GOT3 (cell line): Measurements from ENCODE around the gene PTGES3.
"Not testable (repeated sequence)": the region's sequence is repeated elsewhere in the genome, so short reads cannot be mapped to it uniquely, and the experiment has no call there.

Experiments used
- DNase-seq: peaks from one replicate; lab custom pipeline; 2025; ENCODE audit warnings: mixed read lengths; lab: John Stamatoyannopoulos, UW

PTGES3 gene

DNA sequence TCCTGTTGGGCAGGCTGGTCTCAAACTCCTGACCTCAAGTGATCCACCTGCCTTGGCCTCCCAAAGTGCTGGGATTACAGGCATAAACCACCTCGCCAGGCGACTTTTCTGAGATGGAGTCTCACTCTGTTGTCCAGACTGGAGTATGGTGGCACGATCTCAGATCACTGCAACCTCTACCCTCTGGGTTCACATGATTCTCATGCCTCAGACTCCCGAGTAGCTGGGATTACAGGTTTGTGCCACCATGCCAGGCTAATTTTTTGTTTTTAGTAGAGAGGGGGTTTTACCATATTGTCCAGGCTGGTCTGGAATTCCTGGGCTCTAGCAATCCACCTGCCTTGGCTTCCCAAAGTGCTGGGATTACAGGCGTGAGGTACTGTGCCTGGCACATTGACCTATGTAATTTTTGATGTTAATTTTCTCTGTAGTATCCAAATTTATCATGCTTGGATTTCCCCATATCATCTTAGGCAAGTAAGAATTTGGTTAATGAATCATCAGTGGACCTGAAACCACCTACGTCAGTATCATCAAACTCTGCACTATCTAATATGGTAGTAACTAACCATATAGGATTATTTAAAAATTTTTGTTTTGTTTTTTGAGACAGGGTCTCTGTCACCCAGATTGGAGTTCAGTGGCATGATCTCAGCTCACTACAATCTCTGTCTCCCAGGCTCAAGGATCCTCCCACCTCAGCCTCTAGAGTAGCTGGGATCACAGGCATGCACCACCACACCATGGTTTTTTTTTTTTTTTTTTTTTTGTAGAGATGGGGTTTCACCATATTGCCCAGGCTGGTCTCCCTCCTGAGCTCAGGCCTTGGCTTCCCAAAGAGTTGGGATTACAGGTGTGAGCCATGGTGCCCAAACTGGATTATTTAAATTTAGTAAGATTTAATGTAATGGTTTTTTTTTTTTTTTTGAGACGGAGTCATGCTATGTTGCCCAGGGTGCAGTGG is 30.4 kb downstream of the PTGES3 start:
- no peak for DNase-seq

GRCh38 chr12:56653781-56654180 is 34.3 kb downstream of the PTGES3 start:
- not testable (repeated sequence) for DNase-seq

DNA sequence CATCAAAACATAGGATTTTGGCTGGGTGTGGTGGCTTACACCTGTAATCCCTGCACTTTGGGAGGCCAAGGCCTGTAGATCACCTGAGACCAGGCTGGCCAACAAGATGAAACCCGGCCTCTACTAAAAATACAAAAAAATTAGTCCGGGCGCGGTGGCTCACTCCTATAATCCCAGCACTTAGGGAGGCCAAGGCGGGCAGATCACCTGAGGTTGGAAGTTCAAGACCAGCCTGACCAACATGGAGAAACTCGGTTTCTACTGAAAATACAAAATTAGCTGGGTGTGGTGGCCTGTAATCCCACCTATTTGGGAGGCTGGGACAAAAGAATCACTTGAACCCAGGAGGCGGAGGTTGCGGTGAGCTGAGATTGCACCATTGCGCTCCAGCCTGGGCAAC is 40.1 kb downstream of the PTGES3 start:
- not testable (repeated sequence) for DNase-seq

- peak; percentile 67 for DNase-seq
Observed at GRCh38 chr12:56645717-56646446, 42.2 kb downstream of the PTGES3 start, which contains the start of gene ATP5F1B. Gene ATP5F1B (minus strand): TSS chr12:56645984. CDS start chr12:56645963, 21 bp downstream.

DNA sequence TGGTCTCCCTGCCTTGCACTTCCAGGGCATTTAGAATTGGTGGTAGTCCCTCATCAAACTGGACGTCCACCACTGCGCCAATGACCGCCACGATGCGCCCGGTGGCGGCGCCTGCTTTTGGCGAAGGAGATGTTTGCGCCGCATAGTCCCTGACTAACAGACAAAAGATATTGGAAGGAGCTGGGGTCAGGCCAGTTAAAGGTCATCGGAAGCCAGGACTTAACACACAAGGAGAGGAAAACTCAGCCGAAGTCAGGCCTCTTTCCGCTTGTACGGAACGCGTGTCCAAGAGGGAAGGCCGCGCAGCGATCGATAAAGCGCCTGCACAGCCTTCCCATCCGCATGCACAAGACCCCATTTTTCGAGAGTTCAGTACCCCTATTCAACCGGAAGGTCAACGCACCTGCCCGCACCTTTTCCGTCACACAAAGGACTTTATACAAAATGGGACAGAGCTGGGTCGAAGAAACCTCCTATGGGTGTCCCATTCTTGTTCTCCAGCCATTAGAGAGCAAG is 42.8 kb downstream of the PTGES3 start:
- no peak for DNase-seq

- no peak for DNase-seq
Observed at GRCh38 chr12:56644654-56645053, 43.4 kb downstream of the PTGES3 start.

GRCh38 chr12:56641219-56641618 is 46.9 kb downstream of the PTGES3 start:
- no peak for DNase-seq

DNA sequence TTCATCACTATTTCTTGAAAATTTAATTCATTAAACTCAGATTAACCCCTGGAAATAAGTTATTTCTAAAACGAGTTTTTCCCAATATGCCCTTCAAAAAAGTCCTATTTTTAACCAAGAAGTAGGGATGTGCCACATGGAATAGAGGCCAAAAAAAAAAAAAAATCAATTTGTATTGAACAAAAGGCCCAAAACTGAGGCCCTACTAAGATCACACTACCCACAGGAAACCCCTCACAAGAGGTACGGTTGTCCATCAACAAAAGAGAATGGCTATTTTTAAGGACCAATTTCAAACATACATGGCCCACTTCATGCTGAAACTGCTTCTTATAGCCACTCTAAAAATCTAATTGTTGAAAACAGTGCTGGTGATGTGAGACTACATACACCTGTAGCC is 50.5 kb downstream of the PTGES3 start:
- no peak for DNase-seq

DNA sequence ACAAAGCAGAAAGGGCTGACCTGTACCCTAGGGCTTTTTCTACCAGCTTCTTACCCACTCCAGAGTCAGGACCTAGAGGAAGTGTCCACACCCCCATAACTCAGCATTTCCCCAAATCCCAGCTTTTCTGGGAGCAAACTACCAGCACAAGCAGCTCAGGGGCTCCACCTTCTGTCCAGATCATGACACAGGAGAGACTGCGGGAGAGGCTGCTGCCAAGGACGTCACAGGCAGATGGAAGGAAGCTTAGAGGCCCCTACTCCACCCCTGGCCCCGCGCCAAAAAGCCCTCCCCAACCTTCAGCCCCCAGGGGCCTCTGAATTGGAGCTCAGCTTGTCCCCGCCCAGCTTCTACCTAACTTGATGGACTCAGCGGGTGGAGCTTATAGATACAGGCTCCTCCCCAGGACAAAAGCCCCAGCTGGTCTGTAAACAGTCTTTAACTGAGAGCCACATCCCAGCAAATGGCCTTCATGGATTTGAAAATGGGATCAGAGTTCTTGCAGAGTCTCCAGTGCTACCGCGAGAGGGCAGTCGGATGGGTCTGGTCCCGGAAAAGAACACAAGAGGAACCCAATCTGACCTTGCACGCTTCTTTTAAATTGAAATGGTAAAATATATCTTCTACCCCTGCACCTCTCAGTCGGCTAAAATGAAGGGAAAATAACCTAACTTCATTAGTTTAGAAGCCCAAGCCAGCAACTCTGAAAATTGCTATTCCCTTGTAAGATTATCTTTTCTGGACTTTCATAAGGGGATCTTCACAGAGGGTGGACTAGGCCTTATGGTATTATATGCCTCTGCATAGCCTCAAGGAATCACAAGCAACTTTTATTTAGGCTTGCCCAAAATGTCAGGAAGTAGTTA is 51.2 kb downstream of the PTGES3 start:
- peak; percentile 87 for DNase-seq

GRCh38 chr12:56635806-56636674 is 52.0 kb downstream of the PTGES3 start:
- peak; percentile 29 for DNase-seq

DNA sequence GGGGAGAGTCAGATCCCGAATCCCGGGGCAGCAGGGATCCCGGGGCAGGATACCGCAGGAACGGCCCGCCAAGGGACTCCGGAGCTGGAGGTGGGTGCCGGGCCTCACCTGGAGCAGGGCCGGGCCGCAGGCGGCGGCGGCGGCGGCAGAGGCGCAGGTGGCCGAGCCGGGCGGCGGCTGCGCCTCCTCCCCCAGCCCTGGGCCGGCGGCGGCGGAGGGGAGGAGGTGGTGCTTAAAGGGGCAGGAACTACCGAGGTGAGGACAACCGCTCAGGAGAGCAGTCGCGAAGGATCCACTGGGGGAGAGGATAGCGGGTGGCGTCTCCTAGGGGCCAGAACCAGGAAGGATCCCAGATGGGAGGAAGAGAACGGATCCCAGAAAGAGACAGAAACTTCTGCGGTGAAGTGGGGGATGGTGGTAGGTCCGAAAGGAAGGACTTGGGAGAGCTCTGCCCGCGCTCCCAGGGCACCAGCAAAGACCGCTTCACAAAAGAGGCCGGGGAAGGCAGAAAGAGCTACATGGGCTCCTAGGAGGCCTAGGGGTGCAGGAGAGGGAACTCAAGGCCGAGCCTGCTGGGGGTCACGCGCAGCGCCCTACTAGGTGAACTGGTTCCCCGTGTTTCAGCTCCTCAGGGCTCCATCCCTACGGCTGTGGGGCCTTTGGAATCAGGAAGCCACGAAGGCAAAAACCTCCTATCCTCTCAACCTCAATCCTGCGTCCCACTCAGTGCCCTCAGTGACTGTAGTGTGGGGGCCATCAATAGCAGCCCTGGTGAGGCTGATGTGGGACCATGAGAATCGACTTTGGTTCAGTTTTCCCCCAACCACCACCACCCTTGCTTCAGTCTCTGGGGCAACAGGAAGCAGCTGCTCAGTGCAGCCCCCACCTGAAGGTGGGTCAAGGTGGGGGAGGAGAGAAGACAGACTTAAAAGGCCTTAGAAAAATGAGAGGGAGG is 53.0 kb downstream of the PTGES3 start:
- DNase-seq: no peak

DNA sequence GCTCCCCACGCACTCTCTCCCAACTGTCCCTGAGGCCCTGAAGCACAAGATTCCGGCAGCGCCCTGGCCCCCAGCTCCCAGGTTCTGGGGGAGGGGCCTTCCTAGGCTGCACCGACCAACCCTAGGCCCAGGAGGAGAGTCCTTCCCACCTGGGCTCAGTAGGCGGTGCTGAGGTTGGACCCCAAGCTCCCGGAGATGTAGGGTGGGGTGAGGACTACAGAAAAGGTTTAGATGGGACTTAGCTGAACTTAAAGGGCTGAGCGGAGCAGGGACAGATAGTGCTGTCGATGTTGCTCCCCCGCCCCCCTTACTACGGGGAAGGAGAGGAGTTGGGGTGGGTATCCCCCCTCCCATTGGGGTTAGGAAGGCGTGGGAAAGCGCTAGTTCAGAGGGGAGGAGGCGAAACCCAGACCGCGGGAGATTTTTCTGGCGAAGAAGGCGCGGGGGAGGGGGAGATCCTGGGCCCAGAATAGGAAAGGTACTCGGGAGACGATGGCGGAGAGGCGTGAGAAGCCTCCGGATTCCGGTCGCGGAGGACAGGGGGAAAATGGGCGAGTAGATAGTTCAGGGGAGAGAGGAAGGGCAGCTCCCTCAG is 53.7 kb downstream of the PTGES3 start:
- no peak for DNase-seq

- no peak for DNase-seq
Observed at GRCh38 chr12:56633468-56634241, 54.4 kb downstream of the PTGES3 start.

- DNase-seq: no peak
Observed at GRCh38 chr12:56632701-56633467, 55.2 kb downstream of the PTGES3 start.

DNA sequence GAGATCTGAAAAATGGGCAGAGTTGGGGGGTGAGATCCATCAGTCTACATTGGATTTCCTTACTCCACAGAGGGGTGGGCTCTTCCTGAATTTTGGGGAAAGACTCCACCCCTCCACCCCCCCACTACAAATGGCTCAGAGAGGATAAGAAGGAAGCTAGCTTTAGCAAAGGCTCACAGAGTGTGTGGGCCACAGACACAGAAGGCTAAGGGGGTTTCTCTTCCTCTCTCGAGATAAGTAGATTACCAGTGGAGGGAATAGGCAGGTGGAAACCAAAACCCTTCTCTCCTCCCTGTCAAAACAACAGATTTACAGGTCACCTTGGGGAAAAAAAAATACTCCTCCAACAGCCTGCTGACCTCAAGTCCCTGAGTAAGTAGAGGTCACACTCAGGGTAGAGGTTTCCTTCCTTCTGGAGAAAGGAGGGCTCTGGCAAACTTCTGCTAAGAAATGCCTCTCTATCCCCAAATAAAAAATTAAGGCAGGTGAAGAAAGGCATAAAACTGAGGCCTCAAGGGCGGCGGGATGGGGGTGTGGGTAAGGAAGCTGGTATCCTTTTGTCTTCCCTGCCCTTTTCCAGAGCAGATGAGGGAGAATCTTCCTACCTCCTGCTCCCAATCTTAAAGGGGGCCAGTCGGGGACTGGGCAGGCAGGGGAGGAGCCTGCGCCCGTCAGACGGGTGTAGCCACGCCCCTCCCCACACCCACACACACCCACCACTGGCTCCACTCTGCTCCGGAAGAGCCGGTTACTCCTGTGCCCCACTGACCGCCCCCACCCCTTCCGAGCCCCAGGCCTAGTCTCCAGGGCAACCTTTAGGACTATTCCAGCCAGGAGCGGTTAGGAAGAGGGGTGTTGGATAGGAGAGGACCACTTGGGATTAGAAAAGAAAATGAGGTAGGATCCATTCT is 56.0 kb downstream of the PTGES3 start:
- DNase-seq: no peak

DNA sequence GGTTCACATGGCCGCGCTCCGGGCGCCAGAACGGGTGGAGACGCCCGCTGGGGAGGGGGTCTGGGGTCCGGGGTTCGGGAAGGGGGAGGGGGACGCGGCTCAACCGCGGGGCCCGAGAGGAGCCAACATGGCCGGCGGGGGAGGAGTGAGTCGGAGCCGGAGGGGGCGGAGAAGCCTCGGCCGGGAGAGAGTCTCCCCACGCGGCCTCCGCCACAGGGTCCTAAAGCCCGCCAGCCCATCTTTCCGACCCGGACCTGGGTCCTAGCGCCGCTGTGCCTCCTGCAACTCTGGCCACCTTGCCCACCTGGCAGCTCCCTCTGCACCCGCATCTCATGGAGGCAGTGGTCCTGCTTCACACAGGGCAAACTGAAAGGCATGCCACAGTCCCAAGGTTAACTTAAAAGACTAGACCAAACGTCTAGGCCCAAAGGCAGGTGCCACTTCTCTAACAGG is 57.9 kb downstream of the PTGES3 start, which contains the start of gene BAZ2A:
Gene BAZ2A (minus strand): TSS at position 147 of the 453 bp plus-strand sequence. CDS start 12,796 bp downstream, outside the sequence.
- peak; percentile 29 for DNase-seq
